Stimulated activated CD8-positive, alpha-beta memory T cell treated with anti-CD3 and anti-CD28 coated beads, Interleukin-7, amount 100 ng/mL, for 4 hours (primary cell): ENCODE results near the gene COL20A1.
A peak's percentile ranks its signal among the peaks of the same experiment; 100 is the strongest.

Experiments used
- DNase-seq, 2 donors: peaks; one replicate each; pipeline ENCODE4 v3.0.0-alpha.2; 2020; ENCODE audit warnings: low read depth in 2 of 2

COL20A1 gene

DNA sequence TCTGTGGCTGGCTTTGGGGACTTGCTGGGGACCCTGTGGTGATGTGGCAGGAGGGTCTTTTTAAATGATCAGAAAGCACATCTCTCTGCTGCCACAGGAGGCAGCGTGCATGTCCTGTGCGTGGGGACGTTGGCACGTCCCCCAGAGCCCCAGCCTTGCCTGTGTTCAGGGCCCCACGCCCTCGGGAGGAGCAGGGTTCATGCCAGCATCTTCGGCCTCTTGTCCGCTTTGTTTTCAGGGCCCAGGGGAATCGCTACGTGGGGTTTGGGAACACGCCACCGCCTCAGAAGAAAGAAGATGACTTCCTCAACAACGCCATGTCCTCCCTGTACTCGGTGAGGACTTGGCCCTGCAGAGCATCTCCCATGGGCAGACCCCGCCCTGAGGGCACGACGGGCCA, 14.3 kb upstream of the COL20A1 start:
- no peak for DNase-seq

DNA sequence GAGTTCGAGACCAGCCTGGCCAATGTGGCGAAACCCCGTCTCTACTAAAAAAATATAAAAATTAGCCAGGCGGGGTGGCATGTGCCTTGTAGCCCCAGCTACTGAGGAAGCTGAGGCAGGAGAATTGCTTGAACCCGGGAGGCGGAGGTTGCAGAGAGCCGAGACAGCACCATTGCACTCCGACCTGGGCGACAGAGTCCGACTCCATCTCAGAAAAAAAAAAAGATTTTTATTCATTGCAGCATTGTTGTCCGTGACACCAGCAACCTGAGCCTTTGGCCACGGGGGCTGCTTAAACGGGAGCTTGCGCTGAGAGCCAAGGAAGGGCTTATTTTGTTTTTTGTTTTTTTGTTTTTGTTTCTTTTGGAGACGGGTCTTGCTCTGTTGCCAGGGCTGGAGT, 13.1 kb upstream of the COL20A1 start:
- no peak for DNase-seq

DNA sequence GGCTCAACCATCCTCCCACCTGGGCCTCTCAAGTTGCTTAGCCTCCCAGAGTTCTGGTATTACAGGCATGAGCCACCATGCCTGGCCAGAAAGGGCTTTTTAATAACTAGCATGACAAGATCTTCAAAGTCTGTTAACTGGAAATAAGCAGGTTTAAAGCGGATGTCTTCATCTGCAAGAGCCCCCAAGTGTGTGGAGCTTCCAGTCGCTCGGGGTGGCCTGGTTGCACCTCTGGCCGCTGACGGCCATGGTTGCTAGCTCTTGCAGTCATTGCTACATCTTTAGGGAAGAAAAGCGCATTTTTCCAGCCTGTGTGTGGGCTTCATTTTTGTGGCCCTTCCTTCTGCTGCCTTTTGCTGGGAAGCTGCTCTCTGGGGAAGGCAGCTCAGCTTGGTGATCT, 12.6 kb upstream of the COL20A1 start:
- DNase-seq: no peak

DNA sequence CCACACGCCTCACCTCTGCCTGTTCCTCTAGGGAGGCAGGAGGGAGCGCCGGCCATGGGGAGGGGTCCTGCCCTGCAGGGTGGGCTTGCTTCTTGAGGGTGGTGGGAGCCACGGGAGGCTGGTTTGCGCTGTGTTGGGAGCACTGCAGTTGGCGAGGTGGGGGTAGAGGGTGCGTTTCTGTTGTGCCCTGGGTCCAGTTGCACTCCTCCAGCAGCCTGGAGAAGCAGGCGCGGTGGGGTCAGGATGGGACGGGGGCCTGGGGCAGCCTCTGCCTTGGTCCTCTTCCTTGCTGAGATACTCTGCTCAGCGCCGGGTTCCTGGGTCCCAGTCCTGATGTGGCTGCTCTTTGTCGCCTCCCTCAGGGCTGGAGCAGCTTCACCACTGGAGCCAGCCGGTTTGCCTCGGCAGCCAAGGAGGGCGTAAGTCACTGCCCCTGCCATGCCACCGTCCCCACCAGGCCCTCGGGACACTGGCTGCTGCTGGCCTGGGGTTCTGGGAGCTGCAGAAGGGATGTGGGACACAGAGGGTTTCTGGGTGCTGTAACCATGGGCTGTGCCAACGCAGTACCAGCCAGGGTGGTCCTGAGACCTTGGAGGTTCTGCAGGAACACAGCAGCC, 11.9 kb upstream of the COL20A1 start:
- DNase-seq: no peak

DNA sequence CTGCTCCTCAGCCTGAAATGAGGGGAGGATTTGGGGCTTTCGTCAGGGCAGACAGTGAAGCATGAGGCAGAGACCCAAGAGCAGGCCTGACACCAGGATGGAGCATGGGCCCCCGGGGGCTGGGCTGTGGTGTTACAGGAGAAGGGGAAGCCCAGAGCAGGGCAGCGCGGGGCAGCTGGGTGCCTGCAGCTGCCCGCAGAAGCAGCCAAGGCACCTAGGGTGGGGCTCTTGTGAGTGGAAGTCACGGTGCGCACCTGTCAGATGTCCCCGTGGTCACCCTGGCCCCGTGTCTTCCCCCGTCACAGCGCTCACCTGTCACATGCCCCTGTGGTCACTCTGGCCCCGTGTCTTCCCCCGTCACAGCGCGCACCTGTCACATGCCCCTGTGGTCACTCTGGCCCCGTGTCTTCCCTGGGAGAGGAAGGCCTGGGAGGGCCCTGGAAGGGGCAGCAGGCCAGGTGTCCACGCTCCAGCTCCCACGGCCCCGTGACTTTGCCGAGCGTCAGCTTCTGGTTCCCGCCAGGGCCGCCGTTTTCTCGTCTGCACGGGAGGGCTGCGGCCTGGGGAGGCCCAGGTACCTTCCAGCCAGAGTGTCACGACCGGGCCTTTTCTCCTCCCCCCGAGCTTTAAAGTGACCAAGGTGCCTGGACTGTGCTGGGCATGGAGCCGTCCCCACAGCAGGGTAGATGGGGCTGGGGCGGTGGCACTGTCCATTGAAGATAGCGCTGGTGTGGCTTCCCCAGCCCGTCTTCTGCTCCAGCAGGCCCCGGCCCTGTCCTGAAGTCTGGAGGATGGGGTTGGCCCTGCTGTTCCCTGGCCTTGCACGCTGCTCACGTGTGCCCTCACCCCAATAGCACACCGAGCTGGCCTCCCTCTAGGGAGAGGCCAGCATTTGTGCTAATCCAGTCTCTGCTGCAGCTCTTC, 11.0 kb upstream of the COL20A1 start:
- DNase-seq: no peak

DNA sequence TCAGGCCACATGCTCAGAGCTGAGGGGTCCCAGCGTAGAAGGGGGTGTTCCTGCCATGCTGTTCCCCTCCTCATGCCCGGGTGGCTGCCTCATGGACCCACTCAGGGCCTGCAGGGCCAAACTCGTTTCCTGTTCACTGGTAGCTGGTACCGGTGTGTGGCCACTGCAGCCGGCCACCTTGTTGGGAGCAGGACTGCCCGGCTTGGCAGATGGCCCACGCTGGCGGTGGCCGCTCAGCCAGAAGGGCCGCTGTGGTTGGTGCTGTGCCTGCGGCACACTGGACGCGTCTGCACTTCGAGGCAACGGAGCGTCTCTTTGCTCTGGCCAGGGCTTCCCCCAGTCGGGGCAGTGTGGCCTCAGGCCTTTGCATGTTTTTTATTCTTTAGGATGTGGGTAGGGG, 10.0 kb upstream of the COL20A1 start:
- DNase-seq: no peak

DNA sequence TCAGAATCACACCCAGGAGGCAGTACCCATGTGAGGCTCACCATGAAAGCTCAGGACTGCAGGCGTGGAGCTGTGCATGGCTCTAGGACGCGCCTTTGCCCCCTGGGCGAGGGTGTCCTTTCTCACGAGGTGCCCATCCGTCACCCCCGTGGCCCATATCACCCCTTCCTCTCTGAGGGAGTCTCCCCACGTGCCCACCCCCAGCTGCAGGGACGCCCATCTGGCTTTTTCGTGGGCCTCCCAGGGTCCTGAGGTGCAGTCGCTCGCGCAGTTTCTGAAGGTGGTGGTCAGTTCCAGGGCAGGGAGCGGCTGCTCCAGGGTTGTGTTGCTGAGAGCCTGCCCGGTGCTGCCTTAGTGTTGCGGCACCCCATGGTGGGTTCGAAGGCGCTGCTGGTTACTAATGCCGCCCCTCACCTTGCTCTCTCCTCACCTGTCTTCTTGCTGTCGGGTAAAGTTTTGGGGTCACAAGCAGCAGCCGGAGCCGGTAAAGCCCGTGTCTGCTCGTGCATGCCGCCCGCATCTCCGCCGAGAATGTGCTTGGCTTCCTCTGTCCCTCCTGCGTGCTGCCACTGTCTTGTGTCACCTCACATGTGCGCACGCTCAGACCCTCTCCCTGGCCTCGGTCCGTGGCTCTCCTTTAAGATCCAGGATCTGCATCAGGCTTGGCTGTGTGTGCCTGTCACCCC, 9.4 kb upstream of the COL20A1 start:
- no peak for DNase-seq

DNA sequence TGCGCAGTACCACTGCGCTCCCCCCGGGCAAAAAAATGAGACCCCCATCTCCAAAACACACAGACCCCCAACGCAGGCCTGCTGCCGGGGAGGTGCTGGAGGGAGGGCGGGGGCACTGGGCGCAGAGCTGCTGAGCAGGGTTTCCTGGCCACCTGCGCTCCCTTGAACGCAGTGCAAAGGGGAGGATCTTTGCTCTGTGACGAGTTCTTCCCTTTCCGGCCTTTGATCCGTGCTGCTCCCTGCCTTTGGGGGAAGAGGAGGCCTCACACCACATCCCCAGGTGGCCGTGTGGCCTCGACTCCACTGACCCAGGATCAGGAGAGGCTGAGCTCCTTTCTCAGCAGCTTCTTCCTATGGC, 8.9 kb upstream of the COL20A1 start:
- no peak for DNase-seq

DNA sequence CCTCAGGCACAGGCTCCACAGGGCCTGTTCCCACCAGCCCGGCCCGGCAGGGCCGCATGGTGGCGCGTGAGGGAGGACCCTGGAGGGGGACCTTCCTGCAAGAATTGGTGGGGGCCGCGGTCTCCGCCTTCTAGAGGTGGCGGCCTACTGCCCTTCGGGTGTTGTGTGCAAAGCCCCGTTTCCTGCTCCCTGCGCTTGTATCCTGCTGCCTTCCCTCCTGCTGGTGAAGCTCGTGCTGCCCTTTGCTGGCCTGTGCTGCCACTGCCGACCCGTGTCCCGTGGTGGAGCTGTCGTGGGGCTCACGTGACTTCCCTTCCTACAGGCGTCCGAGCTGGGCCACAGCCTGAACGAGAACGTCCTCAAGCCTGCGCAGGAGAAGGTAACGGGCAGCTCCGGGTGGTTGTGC, 8.4 kb upstream of the COL20A1 start:
- no peak for DNase-seq

DNA sequence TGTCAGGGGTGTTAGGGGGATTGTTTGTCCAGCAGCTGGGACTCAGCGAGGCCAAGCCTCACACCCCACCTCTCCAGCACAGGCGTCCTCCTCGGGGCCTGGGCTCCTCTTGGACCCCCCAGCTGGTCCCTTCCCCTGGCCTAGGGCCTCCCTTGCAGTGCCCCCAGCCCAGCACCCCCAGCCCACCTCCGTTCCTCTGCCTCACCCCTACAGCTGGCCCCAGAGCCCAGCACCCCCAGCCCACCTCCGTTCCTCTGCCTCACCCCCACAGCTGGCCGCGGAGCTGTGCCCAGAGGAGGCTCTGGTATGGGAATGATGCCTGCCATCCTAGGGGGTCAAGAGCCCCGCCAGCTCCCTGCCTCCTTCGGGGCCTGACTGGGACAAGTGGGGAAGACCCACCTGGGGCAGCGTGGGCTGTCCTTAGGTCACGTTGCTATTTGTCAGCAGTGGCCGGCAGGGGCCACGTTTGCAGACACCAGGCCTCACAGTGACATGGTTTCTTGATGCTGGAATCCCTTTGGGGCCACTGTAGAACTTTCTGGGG, 7.9 kb upstream of the COL20A1 start:
- DNase-seq: no peak

DNA sequence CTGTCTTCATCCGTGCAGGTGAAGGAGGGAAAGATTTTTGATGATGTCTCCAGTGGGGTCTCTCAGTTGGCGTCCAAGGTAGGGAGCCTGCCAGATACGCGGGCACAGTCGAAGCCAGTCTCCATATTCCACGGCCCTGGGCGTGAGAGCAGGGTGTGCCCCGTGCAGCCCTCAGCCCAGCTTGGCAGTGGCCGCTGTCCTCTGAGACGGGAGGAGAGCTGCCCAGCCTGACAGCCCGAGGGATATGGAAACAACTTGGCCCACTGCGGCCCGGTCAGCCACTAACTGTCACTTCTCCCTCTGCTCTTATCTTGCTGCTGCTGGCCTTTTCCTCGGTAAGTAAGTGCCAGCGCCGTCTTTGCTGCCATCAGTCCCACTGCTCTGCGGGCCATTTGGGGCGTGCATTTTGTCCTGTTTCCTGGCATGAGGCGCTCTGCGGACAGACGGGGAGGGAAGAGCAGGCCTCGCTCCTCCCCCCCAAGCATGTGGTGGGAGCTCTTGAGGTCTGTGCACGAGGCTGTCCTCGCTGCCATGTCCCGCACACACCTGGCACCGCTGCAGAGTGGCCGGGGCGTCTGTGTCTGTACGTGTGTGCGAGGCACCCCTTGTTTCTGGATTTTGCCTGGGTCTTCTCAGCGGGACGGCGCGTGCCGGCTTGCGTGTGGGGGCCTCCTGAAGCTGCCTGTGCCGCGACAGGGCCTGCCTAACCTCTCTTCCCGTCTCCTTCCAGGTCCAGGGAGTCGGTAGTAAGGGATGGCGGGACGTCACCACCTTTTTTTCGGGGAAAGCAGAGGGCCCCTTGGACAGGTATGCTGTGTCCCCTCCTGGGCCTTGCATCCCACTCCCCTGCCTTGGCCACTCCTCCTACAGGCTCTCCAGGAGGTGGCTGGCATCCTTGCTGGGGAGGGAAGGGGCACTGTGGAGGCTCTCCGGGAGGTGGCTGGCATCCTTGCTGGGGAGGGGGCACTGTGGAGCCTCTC, 7.1 kb upstream of the COL20A1 start:
- DNase-seq: no peak

DNA sequence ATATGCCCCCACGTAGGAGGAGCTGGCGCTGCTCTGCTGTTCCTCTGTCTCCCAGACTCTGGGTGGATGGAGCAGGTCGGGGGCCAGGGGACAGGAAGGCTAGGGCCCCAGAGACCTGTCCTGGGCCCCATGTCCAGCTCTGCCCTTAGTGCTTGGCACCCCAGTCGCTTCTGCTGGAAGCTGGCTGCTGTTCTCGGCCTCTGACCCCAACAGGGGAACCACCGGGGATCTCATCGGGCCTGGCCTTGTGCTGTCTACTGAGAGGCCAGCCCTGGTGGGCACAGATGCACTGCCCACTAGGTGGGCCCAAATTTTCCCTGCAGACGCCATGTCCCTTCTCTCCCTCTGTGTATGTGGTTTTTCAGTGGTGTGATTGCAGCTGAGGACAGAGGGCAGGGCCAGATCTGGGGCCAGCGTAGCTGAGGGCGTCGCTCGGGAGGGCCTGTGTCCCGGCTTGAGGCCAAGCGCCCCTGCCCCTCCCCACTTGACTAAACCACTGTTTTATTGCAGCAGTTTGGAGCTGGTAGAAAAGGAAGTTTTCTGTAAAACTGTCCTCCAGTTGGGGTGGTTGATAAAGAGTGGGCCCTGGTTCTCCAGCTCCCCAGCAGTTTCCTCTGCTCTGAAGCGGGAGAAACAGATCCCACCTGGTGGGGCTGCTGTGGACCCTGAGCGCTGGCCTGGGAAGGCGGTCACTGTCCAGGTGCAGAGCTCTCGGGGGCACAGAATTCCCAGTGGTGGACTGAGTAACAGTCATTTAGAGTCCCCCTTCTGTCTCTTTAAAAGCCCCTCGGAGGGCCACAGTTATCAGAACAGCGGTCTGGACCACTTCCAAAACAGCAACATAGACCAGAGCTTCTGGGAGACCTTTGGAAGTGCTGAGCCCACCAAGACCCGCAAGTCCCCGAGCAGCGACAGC, 5.9 kb upstream of the COL20A1 start:
- DNase-seq: no peak

DNA sequence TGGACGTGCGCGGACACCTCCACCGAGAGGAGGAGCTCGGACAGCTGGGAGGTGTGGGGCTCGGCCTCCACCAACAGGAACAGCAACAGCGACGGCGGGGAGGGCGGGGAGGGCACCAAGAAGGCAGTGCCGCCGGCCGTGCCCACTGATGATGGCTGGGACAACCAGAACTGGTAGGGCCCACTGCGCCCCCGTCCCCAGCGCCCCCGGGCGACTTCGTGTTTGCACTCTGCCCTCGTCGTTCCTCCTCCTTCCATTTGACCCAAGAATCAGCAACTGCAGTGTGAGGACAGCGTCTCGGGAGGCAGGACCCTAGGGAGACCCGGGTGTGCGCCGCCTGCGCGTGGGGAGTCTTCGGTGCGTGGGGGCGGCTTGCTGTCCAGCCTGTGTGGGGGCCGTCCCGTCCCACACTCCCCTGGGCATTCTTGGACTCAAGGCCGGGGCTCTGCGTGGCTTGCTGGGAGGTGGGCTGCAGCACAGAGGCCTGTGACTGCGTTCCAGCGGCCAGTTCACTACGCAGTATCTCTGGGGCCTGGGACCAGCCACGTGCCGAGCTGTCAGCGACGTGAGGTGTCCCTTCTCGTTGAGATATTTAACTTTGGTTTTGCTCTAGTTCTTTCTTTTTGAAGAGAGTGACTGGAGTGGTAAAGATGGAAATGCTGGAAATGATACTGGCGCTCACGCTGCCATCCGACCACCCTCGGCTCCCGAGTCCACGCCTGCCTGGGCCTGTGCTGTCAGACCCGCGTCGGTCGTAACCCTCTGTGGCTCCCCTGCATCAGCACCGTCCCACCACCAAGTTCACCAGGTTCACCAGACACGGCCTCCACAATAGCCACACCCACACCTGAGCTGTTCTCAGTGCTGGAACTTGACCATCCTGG, 5.0 kb upstream of the COL20A1 start:
- DNase-seq: no peak

DNA sequence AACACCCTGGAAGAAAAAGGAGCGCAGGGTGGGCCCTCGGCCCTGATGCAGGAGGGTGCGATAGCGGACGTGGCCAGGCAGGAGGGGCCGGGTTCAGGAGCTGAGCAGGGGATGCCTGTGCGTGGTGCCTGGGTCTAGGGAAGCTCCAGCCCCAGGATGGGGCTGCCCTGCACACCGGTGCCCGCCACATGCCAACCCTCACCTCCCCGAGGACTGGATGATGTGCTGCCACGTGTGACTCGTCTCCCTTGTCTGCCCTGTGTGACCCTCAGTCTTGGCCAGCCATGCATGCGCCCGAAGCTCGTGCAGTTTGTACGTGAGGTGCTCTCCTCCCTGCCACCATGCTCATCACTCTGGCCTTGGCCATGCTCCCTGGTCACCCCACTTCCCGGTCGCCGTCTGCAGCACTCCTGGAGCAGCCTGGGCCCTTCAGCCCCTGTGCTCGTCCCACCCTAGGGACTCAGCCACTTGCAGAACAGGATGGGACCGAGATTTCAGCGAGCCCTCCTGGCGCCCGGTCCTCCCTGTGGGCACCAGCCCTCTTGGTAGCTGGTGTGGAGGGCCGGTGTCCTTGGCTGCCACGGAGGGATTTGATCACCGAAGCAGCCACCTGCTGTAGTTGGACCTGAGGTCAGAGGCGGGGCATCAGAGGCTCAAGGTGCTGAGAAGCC, 4.3 kb upstream of the COL20A1 start:
- DNase-seq: no peak

DNA sequence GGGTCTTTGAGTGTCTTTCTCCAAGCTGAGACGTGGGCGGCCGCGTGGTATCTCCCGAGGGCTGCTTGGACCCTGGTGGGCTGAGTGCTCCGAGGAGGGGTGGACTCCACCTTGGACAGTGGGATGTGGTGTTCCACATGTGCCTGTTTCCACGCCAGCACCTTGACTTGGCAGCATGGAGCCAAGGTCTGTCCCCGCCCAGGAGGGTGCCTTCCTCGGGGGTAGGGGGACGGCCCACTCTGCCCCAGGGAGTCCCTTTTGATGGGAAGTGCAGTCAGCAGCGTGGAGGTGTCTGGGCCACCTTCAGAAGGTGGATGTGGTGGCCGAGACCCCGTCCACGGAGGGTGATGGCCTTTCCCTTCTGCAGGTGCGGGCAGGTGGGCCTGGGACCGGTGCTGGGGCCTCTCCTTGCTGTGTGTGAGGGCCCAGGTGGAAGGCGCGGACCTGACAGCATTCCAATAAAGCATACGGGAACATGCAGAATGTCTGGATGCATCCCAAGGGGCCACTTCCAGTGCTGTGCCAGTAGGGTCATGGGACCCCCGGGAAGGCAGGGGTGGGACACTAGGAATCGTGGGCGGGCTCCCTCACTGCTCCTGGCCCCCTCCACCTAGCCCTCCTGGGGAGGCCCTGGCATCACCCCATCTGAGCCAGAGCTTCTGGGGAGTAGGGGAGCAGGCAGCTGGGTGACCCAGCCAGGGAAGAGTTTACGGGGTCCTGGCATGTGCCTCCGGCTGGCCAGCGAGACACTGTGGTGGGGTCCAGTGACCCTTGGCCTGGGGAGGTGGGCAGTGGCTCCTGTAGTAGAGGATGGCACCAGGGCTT, 3.5 kb upstream of the COL20A1 start:
- no peak for DNase-seq

DNA sequence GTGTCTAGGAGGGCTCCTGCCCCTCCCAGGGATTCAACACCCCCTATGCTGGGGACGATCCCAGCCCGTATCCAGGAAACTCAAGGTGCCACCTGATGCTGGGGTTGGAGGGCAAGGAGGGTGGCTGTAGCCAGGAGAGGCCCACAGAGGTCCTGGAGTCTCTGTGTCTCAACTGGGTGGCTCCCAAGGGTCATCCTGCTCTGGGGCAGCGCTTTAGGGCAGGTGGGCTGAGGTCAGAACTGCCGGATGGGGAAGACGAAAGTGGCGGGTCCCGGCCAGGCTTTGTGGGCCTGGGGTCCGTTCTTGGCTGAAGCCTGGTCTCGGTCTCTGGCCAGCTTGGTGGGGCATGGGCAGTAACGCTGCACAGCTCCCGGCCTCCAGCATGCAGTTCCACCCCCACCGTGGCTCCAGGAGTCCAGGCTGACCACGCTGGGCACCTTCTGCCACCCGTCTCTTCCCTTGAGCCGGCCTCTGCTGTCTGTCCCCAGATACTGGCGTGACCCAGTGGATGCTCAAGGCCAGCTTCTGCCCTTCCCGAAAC, 2.8 kb upstream of the COL20A1 start:
- no peak for DNase-seq

DNA sequence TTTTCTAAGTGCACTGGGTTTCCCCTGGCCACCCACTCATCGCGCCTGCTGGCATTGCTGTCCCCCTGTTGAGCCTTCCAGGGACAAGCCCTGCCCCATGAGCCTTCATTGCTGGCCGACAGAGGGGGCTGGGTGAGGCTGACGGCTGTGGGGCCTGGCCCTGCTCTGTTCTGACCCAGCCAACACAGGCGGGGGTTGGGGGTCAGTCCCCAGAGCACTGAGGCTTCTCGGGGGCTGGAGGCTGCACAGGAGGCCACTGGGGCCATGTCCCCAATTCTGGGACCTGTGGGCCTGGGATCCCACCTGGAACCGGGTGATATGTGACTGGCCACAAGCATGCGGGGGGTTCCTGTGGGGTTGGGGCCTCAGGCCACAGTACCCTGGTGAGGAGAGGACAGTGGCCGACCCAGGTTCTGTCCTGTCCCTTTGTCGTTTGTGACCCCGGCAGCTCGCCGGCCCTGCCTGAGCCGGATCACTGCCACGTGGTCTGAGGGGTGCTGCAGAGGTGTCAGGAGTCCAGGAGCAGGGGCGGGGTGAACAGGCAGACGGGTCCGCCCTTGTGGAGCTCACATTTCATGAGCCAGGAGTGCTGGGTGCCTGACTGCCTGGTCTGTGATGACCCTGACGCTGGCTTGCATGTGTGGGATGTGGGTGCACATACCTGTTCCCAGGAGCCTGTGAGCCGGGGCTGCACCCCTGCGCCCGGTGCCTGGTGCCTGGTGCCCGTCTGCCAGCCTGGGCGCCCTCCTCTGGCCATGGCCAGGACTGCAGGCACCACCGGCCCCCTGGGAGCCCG, 2.1 kb upstream of the COL20A1 start:
- peak in 1 of 2 donors; percentile 41 for DNase-seq
